ENCODE measurements around the gene LCK.

Gene LCK

DNA sequence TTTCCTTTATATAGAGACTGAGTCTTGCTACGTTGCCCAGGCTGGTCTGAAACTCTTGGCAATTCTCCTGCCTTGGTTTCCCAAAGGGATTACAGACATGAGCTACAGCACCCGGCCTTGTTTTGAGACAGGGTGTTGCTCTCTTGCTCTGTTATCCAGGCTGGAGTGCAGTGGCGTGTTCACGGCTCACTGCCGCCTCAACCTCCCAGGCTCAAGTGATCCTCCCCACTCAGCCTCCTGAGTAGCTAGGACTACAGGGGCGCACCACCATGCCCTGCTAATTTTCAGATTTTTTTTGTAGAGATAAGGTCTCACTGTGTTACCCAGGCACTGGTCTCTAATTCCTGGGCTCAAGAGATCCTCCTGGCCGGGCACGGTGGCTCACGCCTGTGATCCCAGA is 14.8 kb downstream of the LCK start:
- DNase-seq: no peak
- TF ChIP-seq CTCF (IDR thresholded peaks at IDR 0.05; ENCODE audit: low read depth, low read length): no peak
- Histone ChIP-seq H3K4me3 (ENCODE audit: low read depth, low read length) (no peak overlapping the region), H3K4me1 (no peaks in the 10 kb centered on the region), H3K9me3 (no peaks in the 10 kb centered on the region), H3K36me3 (no peaks in the 10 kb centered on the region), H3K27me3 (no peaks in the 10 kb centered on the region)

DNA sequence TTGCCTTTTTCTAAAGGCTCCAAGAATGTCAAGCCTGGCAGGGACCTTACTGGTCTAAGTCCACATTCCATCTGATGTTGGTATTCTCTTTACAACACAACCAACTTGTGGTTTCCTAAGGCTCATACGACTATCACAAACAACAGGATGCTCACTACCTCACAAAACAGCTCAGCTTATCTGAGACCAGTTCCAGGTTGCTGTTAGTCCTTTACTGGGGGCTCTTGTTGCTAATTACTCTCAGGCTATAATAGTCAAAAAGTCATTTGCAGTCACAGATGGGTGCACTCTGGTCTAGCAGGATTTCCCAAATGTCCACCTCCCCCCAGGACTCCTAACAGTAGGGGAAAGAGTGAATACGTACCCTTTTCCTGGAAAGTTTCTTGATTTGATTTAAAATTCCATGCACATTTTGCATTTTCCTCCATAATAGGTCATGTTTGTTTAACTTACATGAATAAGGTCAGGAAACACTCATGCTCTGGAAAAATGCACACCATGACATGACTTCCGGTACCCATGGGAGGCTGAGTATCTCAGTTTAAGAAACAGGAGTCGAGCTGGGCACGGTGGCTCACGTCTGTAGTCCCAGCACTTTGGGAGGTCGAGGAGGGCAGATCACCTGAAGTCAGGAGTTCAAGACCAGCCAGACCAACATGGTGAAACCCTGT is 16.0 kb downstream of the LCK start:
- Histone ChIP-seq H3K36me3 (no peaks in the 10 kb centered on the region), H3K4me1 (no peaks in the 10 kb centered on the region), H3K9me3 (no peaks in the 10 kb centered on the region), H3K4me3 (ENCODE audit: low read depth, low read length) (no peak overlapping the region), H3K27me3 (no peaks in the 10 kb centered on the region)
- no peak for DNase-seq
- no peak for TF ChIP-seq CTCF (IDR thresholded peaks at IDR 0.05; ENCODE audit: low read depth, low read length)

- H3K9me3 ChIP-seq: no peaks in the 10 kb centered on the region
- H3K4me1 ChIP-seq: no peaks in the 10 kb centered on the region
- no peak for TF ChIP-seq CTCF (IDR thresholded peaks at IDR 0.05; ENCODE audit: low read depth, low read length)
- no peaks in the 10 kb centered on the region for H3K27me3 ChIP-seq
- no peak overlapping the region for H3K4me3 ChIP-seq (ENCODE audit: low read depth, low read length)
- H3K36me3 ChIP-seq: no peaks in the 10 kb centered on the region
- DNase-seq: no peak
Observed at GRCh38 chr1:32269744-32270143, 18.7 kb downstream of the LCK start.

- Histone ChIP-seq H3K4me1 (no peaks in the 10 kb centered on the region), H3K9me3 (no peaks in the 10 kb centered on the region), H3K27me3 (peaks cover 9% of the 10 kb centered on the region; the same call in 1 of the 2 replicates), H3K4me3 (ENCODE audit: low read depth, low read length) (no peak overlapping the region), H3K36me3 (no peaks in the 10 kb centered on the region)
- no peak for DNase-seq
- TF ChIP-seq CTCF (IDR thresholded peaks at IDR 0.05; ENCODE audit: low read depth, low read length): no peak
Observed at GRCh38 chr1:32272557-32273390, 21.7 kb downstream of the LCK start.

GRCh38 chr1:32273391-32274208 is 22.5 kb downstream of the LCK start:
- no peak for DNase-seq
- Histone ChIP-seq H3K4me3 (ENCODE audit: low read depth, low read length) (no peak overlapping the region), H3K27me3 (peaks cover 9% of the 10 kb centered on the region; the same call in 1 of the 2 replicates), H3K9me3 (no peaks in the 10 kb centered on the region), H3K36me3 (no peaks in the 10 kb centered on the region), H3K4me1 (no peaks in the 10 kb centered on the region)
- TF ChIP-seq CTCF (IDR thresholded peaks at IDR 0.05; ENCODE audit: low read depth, low read length): no peak

All from BE2C (cell line).